Omental fat pad (tissue), 4 donors: Measurements from ENCODE around the gene FRMPD2. TPM values are rescaled to one million over a fixed set of nuclear protein-coding genes. Genes with fewer than 3 reads are reported as not detected.

Source experiments
- ATAC-seq: fragments of 150-250 bp; one replicate; pipeline ENCODE4 v1.9.1; 2016; ENCODE audit warnings: mild to moderate bottlenecking, moderate library complexity; ENCODE audit not compliant: low FRiP score
- DNase-seq: peaks from one replicate; pipeline ENCODE4 v3.0.0-alpha.2; 2019; ENCODE audit warnings: low spot score
- CTCF ChIP-seq, 3 donors: fragments of 450-650 bp; IDR thresholded peaks; one replicate each; pipeline ENCODE4 v1.5.1; 2016 to 2017; ENCODE audit warnings: antibody characterized with exemption in 3 of 3, mild to moderate bottlenecking in 3 of 3, moderate library complexity in 2 of 3
- total RNA-seq, 4 donors: library from RNA; depleted of rRNA; stranded (reverse); fragments of >200 nt; gene quantifications; one replicate each; pipeline ENCODE4 v1.1.0, GENCODE V29; 2016

The FRMPD2 gene
- total RNA-seq, 4 donors from 2014 or later = not detected

DNA sequence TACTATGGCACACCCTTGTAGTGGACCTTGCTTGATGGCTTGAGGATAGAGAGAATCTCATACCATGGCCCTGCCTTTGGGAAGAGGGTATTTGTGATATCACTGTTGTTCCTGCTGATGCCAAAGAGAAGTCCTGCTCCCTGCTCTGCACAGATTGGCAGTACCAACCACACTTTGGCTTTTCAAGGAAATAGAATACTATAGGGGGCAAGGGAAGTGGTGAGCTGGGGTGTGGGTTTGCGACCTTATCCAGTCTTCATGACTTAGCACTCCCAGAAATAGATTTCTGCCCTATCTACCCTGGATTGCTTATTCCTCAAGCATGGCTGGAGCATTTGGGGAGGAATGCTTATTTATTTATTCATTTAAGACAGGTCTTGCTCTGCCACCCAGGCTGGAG lies 25.2 kb upstream of the FRMPD2 start:
- no peak for TF ChIP-seq CTCF (IDR thresholded peaks at IDR 0.05)
- ATAC-seq = no peak
- DNase-seq = no peak

DNA sequence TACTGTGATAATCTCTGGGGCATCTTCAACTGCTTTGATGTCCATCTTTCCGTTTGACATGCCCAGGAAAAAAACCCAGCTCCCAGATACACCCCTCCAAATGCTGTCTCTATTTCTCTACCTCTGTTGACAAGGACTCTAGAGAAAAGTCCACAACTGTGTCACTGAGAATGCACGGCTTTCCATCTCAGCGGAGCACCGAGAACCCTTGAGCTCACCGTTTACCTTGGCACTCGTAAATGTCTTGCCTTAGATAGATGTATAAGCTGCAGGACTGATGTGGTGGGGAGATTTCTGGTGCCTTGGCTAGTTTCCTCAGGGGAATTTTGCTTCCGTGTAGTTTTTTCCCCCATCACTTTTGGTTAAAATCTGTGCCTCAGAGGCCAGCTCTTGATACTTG lies 24.6 kb upstream of the FRMPD2 start:
- no peak for ATAC-seq
- no peak for DNase-seq
- TF ChIP-seq CTCF (IDR thresholded peaks at IDR 0.05) = no peak

GRCh38 chr10:48296576-48297098 lies 22.1 kb upstream of the FRMPD2 start:
- TF ChIP-seq CTCF (IDR thresholded peaks at IDR 0.05) = no peak
- ATAC-seq = no peak
- no peak for DNase-seq

DNA sequence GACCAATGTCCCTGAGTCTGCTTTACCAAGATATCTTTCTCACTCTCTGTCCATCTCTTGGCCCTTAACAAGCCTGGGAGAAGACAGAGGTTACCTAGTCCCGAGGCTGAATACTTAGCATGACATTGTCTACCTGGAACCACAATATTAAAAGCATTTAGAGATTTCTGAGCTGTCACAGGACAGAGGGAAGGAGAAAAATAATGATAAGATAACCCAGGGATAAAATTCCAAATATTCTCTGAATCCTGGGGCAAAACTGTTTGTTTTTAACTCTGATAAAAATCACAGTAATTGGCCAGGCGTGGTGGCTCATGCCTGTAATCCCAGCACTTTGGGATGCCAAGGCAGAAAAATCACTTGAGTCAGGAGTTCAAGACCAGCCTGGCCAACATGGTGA lies 19.9 kb upstream of the FRMPD2 start:
- DNase-seq (no peak), ATAC-seq (no peak)
- no peak for TF ChIP-seq CTCF (IDR thresholded peaks at IDR 0.05)

- DNase-seq (no peak), ATAC-seq (no peak)
- TF ChIP-seq CTCF (IDR thresholded peaks at IDR 0.05) = no peak
Measured at GRCh38 chr10:48292616-48293015, 18.1 kb upstream of the FRMPD2 start.

DNA sequence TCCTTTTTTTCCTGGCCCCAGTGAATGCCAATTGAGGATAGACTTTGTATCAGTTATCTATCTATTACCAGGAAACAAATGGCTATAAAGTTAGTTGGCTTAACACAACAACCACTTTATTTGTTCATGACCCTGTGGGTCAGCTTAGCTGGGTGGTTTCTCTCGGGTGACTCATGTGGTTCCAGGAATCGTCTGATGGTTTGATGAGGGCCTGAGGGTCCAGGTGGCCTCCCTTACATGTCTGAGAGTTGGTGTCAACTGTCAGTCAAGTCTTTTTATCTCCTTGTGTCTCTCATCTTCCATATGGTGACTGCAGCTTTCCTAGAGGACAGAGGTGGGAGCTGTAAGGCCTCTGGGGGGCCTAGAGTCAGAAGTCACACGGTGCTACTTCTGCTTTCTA lies 16.7 kb upstream of the FRMPD2 start:
- DNase-seq (no peak), ATAC-seq (no peak)
- no peak for TF ChIP-seq CTCF (IDR thresholded peaks at IDR 0.05)

GRCh38 chr10:48290286-48290685 lies 15.8 kb upstream of the FRMPD2 start:
- TF ChIP-seq CTCF (IDR thresholded peaks at IDR 0.05) = no peak
- ATAC-seq (no peak), DNase-seq (no peak)
